Esophagus muscularis mucosa (tissue), 4 donors: ENCODE results near the gene ADAMTSL5. TPM values are rescaled to one million over a fixed set of nuclear protein-coding genes. Genes with fewer than 3 reads are reported as not detected.
"Not testable (repeated sequence)": the region's sequence is repeated elsewhere in the genome, so short reads cannot be mapped to it uniquely, and the experiment has no call there.

Experiments used
- DNase-seq: peaks from one replicate; pipeline ENCODE4 v3.0.0-alpha.2; 2017; ENCODE audit errors: extremely low spot score
- H3K27ac ChIP-seq, 4 donors: fragments of 200-600 bp; sonication (generic); replicated peaks in 1 of 4; 1 replicate in 3 of 4; 2 replicates in 1 of 4; pipeline ENCODE4 v1.5.1; 2016 to 2019; ENCODE audit warnings: mild to moderate bottlenecking in 1 of 4
- H3K27me3 ChIP-seq, 4 donors: fragments of 200-600 bp; sonication (generic); one replicate each; pipeline versions ENCODE4 v1.5.1 to v1.6.0; 2016 to 2019
- H3K36me3 ChIP-seq, 4 donors: fragments of 200-600 bp; sonication (generic); one replicate each; pipeline ENCODE4 v1.5.1; 2016 to 2019
- H3K4me1 ChIP-seq, 4 donors: fragments of 200-600 bp; sonication (generic); one replicate each; pipeline ENCODE4 v1.5.1; 2016 to 2019
- H3K4me3 ChIP-seq, 4 donors: fragments of 200-600 bp; sonication (generic); 1 replicate in 2 of 4; 2 replicates in 2 of 4; pipeline ENCODE4 v1.5.1; 2016 to 2019; ENCODE audit warnings: mild to moderate bottlenecking in 4 of 4, moderate library complexity in 1 of 4
- H3K9me3 ChIP-seq, 4 donors: fragments of 200-600 bp; sonication (generic); 1 replicate in 3 of 4; 2 replicates in 1 of 4; pipeline ENCODE4 v1.5.1; 2016 to 2019
- EP300 ChIP-seq: sonication (generic); formaldehyde crosslinking; IDR thresholded peaks from one replicate; pipeline ENCODE4 v1.6.1; 2017; ENCODE audit warnings: antibody characterized with exemption
- POLR2A ChIP-seq: fragments of 450-650 bp; IDR thresholded peaks from one replicate; pipeline ENCODE4 v1.6.1; 2017; ENCODE audit warnings: antibody characterized with exemption, moderate library complexity, mild to moderate bottlenecking, low read depth
- POLR2AphosphoS5 ChIP-seq, 2 donors: sonication (generic); formaldehyde crosslinking; IDR thresholded peaks; one replicate each; pipeline ENCODE4 v1.6.1; 2017; ENCODE audit warnings: antibody characterized with exemption in 2 of 2
- WGBS: methylation state at CpG from one replicate; pipeline ENCODE4 v1.1.5; 2018; 5-methylcytosine and 5-hydroxymethylcytosine counted together
- intact Hi-C: fragments of 100-400 bp; cut with DNase I; formaldehyde crosslinking; loops from one replicate; pipeline ENCODE4 v1.15.1; 2023
- total RNA-seq, 4 donors: library from RNA; depleted of rRNA; stranded (reverse); fragments of >200 nt; gene quantifications; one replicate each; pipeline versions ENCODE4 v1.1.0 to v1.2.1, GENCODE V29; 2016
- TF ChIP-seq, protein P1 (sequence below), 3 experiments: fragments of 200-600 bp in 2 of 3; fragments of 450-650 bp in 1 of 3; sonication (generic) in 2 of 3; IDR thresholded peaks; one replicate each; pipeline ENCODE4 v1.5.1; 2017 to 2019; ENCODE audit warnings: antibody characterized with exemption in 3 of 3, mild to moderate bottlenecking in 2 of 3, moderate library complexity in 1 of 3

Gene ADAMTSL5
- total RNA-seq, 4 donors from 2014 or later, result 3.9 to 5.9 (median 4.7) TPM

GRCh38 chr19:1551068-1552040 is 38.5 kb upstream of the ADAMTSL5 start:
- H3K9me3 ChIP-seq, result no peaks in the 10 kb centered on the region
- peaks cover 0 to 4% (median 1%) of the 10 kb centered on the region in 4 donors for H3K4me1 ChIP-seq
- WGBS, result 84% methylated on average over 17 of the region's 17 CpGs
- no peak for DNase-seq
- peaks cover 0 to 8% (median under 1%) of the 10 kb centered on the region in 4 donors for H3K27me3 ChIP-seq
- no peak overlapping the region for H3K27ac ChIP-seq
- intact Hi-C loops, result no loop called here
- H3K36me3 ChIP-seq, result peaks cover 4 to 16% (median 10%) of the 10 kb centered on the region in 4 donors
- TF ChIP-seq POLR2AphosphoS5 (IDR thresholded peaks at IDR 0.05), result no peak
- TF ChIP-seq POLR2A, result no peak
- no peak for TF ChIP-seq EP300
- TF ChIP-seq, protein P1, sequence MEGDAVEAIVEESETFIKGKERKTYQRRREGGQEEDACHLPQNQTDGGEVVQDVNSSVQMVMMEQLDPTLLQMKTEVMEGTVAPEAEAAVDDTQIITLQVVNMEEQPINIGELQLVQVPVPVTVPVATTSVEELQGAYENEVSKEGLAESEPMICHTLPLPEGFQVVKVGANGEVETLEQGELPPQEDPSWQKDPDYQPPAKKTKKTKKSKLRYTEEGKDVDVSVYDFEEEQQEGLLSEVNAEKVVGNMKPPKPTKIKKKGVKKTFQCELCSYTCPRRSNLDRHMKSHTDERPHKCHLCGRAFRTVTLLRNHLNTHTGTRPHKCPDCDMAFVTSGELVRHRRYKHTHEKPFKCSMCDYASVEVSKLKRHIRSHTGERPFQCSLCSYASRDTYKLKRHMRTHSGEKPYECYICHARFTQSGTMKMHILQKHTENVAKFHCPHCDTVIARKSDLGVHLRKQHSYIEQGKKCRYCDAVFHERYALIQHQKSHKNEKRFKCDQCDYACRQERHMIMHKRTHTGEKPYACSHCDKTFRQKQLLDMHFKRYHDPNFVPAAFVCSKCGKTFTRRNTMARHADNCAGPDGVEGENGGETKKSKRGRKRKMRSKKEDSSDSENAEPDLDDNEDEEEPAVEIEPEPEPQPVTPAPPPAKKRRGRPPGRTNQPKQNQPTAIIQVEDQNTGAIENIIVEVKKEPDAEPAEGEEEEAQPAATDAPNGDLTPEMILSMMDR (IDR thresholded peaks at IDR 0.05), result no peak
- no peak overlapping the region for H3K4me3 ChIP-seq

DNA sequence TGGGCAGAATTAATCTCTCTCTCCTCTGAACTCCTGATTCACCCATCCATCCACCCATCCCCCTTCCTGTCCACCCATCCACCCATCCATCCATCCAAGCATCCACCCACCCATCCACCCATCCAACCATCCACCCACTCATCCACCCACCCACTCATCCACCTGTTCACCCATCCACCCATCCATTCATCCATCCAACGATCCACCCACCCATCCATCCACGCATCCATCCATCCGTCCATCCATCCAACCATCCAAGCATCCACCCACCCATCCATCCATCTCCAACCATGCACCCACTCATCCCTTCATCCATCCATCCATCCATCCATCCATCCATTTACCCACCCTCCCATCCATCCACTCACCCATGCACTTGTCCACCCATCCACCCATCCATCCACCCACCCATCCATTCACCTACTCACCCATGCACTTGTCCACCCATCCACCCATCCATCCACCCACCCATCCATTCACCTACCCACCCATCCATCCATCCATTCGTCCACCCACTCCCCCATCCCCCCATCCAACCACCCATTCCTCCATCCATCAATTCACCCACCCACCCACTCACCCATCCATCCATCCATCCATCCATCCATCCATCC is 36.6 kb upstream of the ADAMTSL5 start:
- DNase-seq, result no peak
- TF ChIP-seq POLR2AphosphoS5 (IDR thresholded peaks at IDR 0.05) (no peak), EP300 (no peak), POLR2A (no peak)
- TF ChIP-seq, protein P1 (IDR thresholded peaks at IDR 0.05), result no peak
- no peak overlapping the region for H3K4me3 ChIP-seq
- no peaks in the 10 kb centered on the region for H3K36me3 ChIP-seq
- H3K27ac ChIP-seq, result no peak overlapping the region
- no peaks in the 10 kb centered on the region for H3K9me3 ChIP-seq
- peaks cover 0 to 14% (median 5%) of the 10 kb centered on the region in 4 donors for H3K27me3 ChIP-seq
- WGBS, result 83% methylated on average over 4 of the region's 4 CpGs
- peaks cover 5 to 9% (median 6%) of the 10 kb centered on the region in 4 donors for H3K4me1 ChIP-seq
- intact Hi-C loops, result no loop called here

GRCh38 chr19:1540365-1540925 is 27.6 kb upstream of the ADAMTSL5 start:
- intact Hi-C loops, result no loop called here
- no peak for DNase-seq
- Histone ChIP-seq H3K27ac (peak overlapping the region in 2 of 4 donors; percentile 51 to 53), H3K36me3 (no peaks in the 10 kb centered on the region), H3K27me3 (peaks cover 0 to 16% (median under 1%) of the 10 kb centered on the region in 4 donors), H3K4me1 (peaks cover 8 to 21% (median 18%) of the 10 kb centered on the region in 4 donors), H3K4me3 (peak overlapping the region in 1 of 4 donors; percentile 14), H3K9me3 (no peaks in the 10 kb centered on the region)
- TF ChIP-seq POLR2A (no peak), EP300 (no peak), POLR2AphosphoS5 (IDR thresholded peaks at IDR 0.05) (no peak)
- TF ChIP-seq, protein P1 (IDR thresholded peaks at IDR 0.05), result no peak
- WGBS, result 24% methylated on average over 17 of the region's 17 CpGs

DNA sequence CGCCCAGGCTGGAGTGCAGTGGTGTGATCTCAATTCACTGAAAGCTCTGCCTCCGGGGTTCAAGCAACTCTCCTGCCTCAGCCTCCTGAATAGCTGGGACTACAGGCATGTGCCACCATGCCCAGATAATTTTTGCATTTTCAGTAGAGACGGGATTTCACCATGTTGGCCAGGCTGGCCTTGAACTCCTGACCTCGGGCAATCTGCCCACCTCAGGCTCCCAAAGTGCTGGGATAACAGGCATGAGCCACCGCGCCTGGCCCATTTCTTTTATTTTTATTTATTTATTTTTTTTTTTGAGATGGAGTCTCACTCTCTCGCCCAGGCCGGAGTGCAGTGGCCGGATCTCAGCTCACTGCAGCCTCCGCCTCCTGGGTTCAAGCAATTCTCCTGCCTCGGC is 26.9 kb upstream of the ADAMTSL5 start:
- DNase-seq, H3K4me3 ChIP-seq, H3K9me3 ChIP-seq, H3K36me3 ChIP-seq, intact Hi-C loops: not testable (repeated sequence)
- 86% methylated on average over 11 of the region's 11 CpGs for WGBS
- Histone ChIP-seq H3K27ac (peak overlapping the region in 2 of 4 donors; percentile 51 to 53), H3K4me1 (peaks cover 8 to 21% (median 18%) of the 10 kb centered on the region in 4 donors), H3K27me3 (peaks cover 0 to 16% (median 0%) of the 10 kb centered on the region in 4 donors)

DNA sequence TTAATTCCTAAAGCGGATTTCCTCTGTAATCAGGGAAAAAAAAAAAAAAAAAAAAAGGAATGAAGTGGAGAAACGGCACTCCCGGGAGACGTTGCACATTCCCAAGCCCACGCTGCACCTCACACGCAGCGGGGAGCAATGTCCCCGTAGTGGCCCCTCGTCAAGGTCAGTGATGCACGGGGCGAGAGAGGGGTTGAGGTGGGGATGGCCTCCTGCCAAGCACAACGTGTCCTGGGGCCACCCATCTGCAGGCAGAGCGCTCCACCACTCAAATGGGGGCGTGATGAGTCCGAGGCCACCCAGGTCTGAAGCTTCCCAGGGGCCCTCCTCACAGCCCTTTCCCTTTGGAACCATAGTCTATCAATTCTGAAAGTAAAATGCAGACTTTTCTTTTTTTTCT is 26.2 kb upstream of the ADAMTSL5 start:
- intact Hi-C loops, result no loop called here

DNA sequence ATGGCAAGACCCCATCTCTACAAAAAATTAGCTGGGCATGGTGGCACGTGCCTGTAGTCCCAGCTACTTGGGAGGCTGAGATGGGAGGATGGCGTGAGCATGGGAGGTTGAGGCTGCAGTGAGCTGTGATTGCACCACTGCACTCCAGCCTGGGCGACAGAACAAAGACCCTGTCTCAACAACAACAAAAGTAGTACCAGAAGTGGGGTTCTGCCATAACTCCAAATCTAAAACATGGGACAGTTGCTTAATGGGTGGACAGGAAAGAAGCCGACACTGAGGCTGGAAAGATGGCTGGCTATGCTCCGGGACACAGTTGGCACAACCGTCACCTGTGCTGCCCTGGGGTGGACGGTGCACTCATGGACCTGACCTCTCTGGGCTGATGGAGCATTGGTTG is 22.9 kb upstream of the ADAMTSL5 start:
- Histone ChIP-seq H3K27me3 (peaks cover 0 to 43% (median 0%) of the 10 kb centered on the region in 4 donors), H3K4me1 (peaks cover 8 to 19% (median 16%) of the 10 kb centered on the region in 4 donors)
- intact Hi-C loops, H3K4me3 ChIP-seq, H3K36me3 ChIP-seq, H3K9me3 ChIP-seq, H3K27ac ChIP-seq, DNase-seq: not testable (repeated sequence)
- 93% methylated on average over 7 of the region's 7 CpGs for WGBS

More for the DNA sequence above, 26.2 kb upstream of the ADAMTSL5 start:
- DNase-seq, result no peak
- no peaks in the 10 kb centered on the region for H3K36me3 ChIP-seq
- no peaks in the 10 kb centered on the region for H3K9me3 ChIP-seq
- no peak overlapping the region for H3K27ac ChIP-seq
- peaks cover 0 to 16% (median 0%) of the 10 kb centered on the region in 4 donors for H3K27me3 ChIP-seq
- peaks cover 8 to 21% (median 18%) of the 10 kb centered on the region in 4 donors for H3K4me1 ChIP-seq
- H3K4me3 ChIP-seq, result no peak overlapping the region
- 41% methylated on average over 15 of the region's 15 CpGs for WGBS
- TF ChIP-seq, protein P1 (IDR thresholded peaks at IDR 0.05), result no peak
- TF ChIP-seq POLR2AphosphoS5 (IDR thresholded peaks at IDR 0.05) (no peak), EP300 (no peak), POLR2A (no peak)
